H1 (cell line): ENCODE results near the gene COL17A1. TPM values are rescaled to one million over a fixed set of nuclear protein-coding genes. Genes with fewer than 3 reads are reported as not detected.

Experiments
- CTCF ChIA-PET: fragments of 300-600 bp; sonication (Branson Sonifier 250); formaldehyde crosslinking; loops from one replicate; lab custom pipeline; 2021; ENCODE audit not compliant: partially characterized antibody; lab: Charles Lee
- POLR2A ChIA-PET: fragments of 300-600 bp; sonication (Branson Sonifier 250); formaldehyde crosslinking; loops from one replicate; lab custom pipeline; 2021; ENCODE audit warnings: inconsistent platforms; ENCODE audit not compliant: partially characterized antibody; lab: Charles Lee
- DNase-seq, 2 experiments: peaks; one replicate each; pipeline versions ENCODE4 v3.0.0 to v3.0.0-alpha.2; 2010 to 2022; ENCODE audit warnings: low spot score in 2 of 2, low read depth in 1 of 2, mixed read lengths in 1 of 2
- FAIRE-seq: peaks from 2 replicates; lab custom pipeline; 2011; peaks lifted over from hg19 to GRCh38; lab: Jason Lieb, UNC
- H2AFZ ChIP-seq: 2 replicates; pipeline ENCODE4 v1.8.1; 2012; ENCODE audit warnings: low read length, inconsistent platforms
- H2AK5ac ChIP-seq: 2 replicates; pipeline ENCODE4 v1.6.1; 2013; ENCODE audit warnings: low read depth, low read length
- H2BK120ac ChIP-seq: replicated peaks from 2 replicates; pipeline ENCODE3; 2013; ENCODE audit warnings: low read depth, low read length, inconsistent platforms
- H2BK12ac ChIP-seq: 2 replicates; pipeline ENCODE4 v1.6.1; 2013; ENCODE audit warnings: low read depth, low read length
- H2BK15ac ChIP-seq: 2 replicates; pipeline ENCODE4 v1.6.1; 2013; ENCODE audit warnings: low read length
- H2BK20ac ChIP-seq: 2 replicates; pipeline ENCODE4 v1.6.1; 2013; ENCODE audit warnings: low read length
- H2BK5ac ChIP-seq: 2 replicates; pipeline ENCODE4 v1.6.1; 2013; ENCODE audit warnings: low read depth, low read length
- H3K14ac ChIP-seq: 2 replicates; pipeline ENCODE4 v1.6.1; 2013; ENCODE audit warnings: inconsistent platforms; ENCODE audit not compliant: insufficient read length
- H3K18ac ChIP-seq: 2 replicates; pipeline ENCODE4 v1.6.1; 2013; ENCODE audit warnings: low read length; ENCODE audit errors: extremely low read depth
- H3K23ac ChIP-seq: 2 replicates; pipeline ENCODE4 v1.6.1; 2013; ENCODE audit warnings: inconsistent platforms; ENCODE audit not compliant: insufficient read length
- H3K23me2 ChIP-seq: 2 replicates; pipeline ENCODE4 v1.6.1; 2013; ENCODE audit warnings: low read depth, low read length
- H3K27ac ChIP-seq: 2 replicates; pipeline ENCODE4 v1.6.1; 2011; ENCODE audit warnings: low read depth, low read length, inconsistent platforms
- H3K27me3 ChIP-seq, 4 experiments: replicated peaks in 1 of 4; 1 replicate in 1 of 4; 2 replicates in 3 of 4; pipeline versions ENCODE4 v1.6.1 to v1.8.1; 2011 to 2013; ENCODE audit warnings: low read length in 3 of 4, mild to moderate bottlenecking in 3 of 4, inconsistent platforms in 2 of 4, mixed read lengths in 2 of 4, moderate library complexity in 1 of 4; ENCODE audit not compliant: control insufficient read depth in 3 of 4, insufficient read depth in 3 of 4; ENCODE audit errors: extremely low read depth in 1 of 4
- H3K36me3 ChIP-seq, 4 experiments: 2 replicates each; pipeline versions ENCODE4 v1.6.1 to v1.8.1; 2011 to 2013; ENCODE audit warnings: mild to moderate bottlenecking in 4 of 4, low read length in 3 of 4, moderate library complexity in 2 of 4, control low read depth in 1 of 4, inconsistent platforms in 1 of 4; ENCODE audit not compliant: insufficient read depth in 4 of 4, control insufficient read depth in 2 of 4
- H3K4ac ChIP-seq: replicated peaks from 2 replicates; pipeline ENCODE3; 2013; ENCODE audit warnings: low read length, low read depth, mixed read lengths, inconsistent platforms; ENCODE audit not compliant: insufficient read length
- H3K4me1 ChIP-seq, 4 experiments: replicated peaks in 1 of 4; 1 replicate in 1 of 4; 2 replicates in 3 of 4; pipeline versions ENCODE4 v1.6.1 to v1.8.1; 2011 to 2013; ENCODE audit warnings: low read length in 3 of 4, inconsistent platforms in 2 of 4, mixed read lengths in 1 of 4; ENCODE audit not compliant: insufficient read depth in 4 of 4, control insufficient read depth in 3 of 4
- H3K4me2 ChIP-seq, 2 experiments: 2 replicates each; pipeline versions ENCODE4 v1.6.1 to v1.8.1; 2011 to 2013; ENCODE audit warnings: low read depth in 2 of 2, low read length in 2 of 2, control low read depth in 1 of 2, inconsistent platforms in 1 of 2, mild to moderate bottlenecking in 1 of 2; ENCODE audit not compliant: insufficient read depth in 1 of 2
- H3K4me3 ChIP-seq, 4 experiments: fragments of 200-600, 300-600 bp in 1 of 4; sonication (generic), shearing (Covaris generic), sonication (Bioruptor Twin) in 1 of 4; 2 replicates each; pipeline versions ENCODE4 v1.5.1 to v1.8.1; 2011 to 2016; ENCODE audit warnings: low read length in 4 of 4, low read depth in 3 of 4, control low read depth in 2 of 4, inconsistent platforms in 2 of 4, mild to moderate bottlenecking in 2 of 4, mixed read lengths in 1 of 4, moderate library complexity in 1 of 4; ENCODE audit not compliant: insufficient read depth in 2 of 4; ENCODE audit errors: extremely low read depth in 1 of 4
- H3K56ac ChIP-seq: replicated peaks from 2 replicates; pipeline ENCODE3; 2013; ENCODE audit warnings: low read depth, mild to moderate bottlenecking, mixed read lengths, low read length, inconsistent platforms; ENCODE audit not compliant: insufficient read length
- H3K79me1 ChIP-seq: 2 replicates; pipeline ENCODE4 v1.6.1; 2013; ENCODE audit warnings: low read depth, low read length, control low read depth
- H3K79me2 ChIP-seq, 2 experiments: 2 replicates each; pipeline versions ENCODE4 v1.6.1 to v1.8.1; 2012 to 2013; ENCODE audit warnings: low read length in 2 of 2, mild to moderate bottlenecking in 2 of 2, inconsistent platforms in 1 of 2; ENCODE audit not compliant: insufficient read depth in 2 of 2, control insufficient read depth in 1 of 2
- H3K9ac ChIP-seq, 4 experiments: replicated peaks in 1 of 4; 1 replicate in 1 of 4; 2 replicates in 3 of 4; pipeline versions ENCODE4 v1.6.1 to v1.8.1; 2011 to 2013; ENCODE audit warnings: low read depth in 3 of 4, low read length in 3 of 4, control low read depth in 2 of 4, mild to moderate bottlenecking in 2 of 4, moderate library complexity in 2 of 4, inconsistent platforms in 1 of 4; ENCODE audit errors: extremely low read depth in 1 of 4
- H3K9me3 ChIP-seq, 2 experiments: 2 replicates each; pipeline versions ENCODE4 v1.6.1 to v1.8.1; 2012 to 2013; ENCODE audit warnings: mild to moderate bottlenecking in 2 of 2, moderate library complexity in 2 of 2, control low read depth in 1 of 2, inconsistent platforms in 1 of 2, low read depth in 1 of 2, low read length in 1 of 2, mixed read lengths in 1 of 2; ENCODE audit not compliant: insufficient read depth in 2 of 2
- H4K20me1 ChIP-seq, 2 experiments: replicated peaks in 1 of 2; 2 replicates each; pipeline versions ENCODE3 to v1.8.1; 2011 to 2013; ENCODE audit warnings: inconsistent platforms in 2 of 2, low read length in 2 of 2, mild to moderate bottlenecking in 1 of 2; ENCODE audit not compliant: insufficient read depth in 2 of 2, control insufficient read depth in 1 of 2
- H4K5ac ChIP-seq: 2 replicates; pipeline ENCODE4 v1.6.1; 2013; ENCODE audit warnings: low read length, low read depth, mixed read lengths, inconsistent platforms; ENCODE audit not compliant: insufficient read length
- H4K8ac ChIP-seq: 2 replicates; pipeline ENCODE4 v1.8.0; 2013; ENCODE audit warnings: mild to moderate bottlenecking, moderate library complexity, low read length, inconsistent platforms; ENCODE audit not compliant: insufficient read depth; ENCODE audit errors: extremely low read depth
- H4K91ac ChIP-seq: replicated peaks from 2 replicates; pipeline ENCODE3; 2013; ENCODE audit warnings: low read length, mixed read lengths, inconsistent platforms; ENCODE audit not compliant: insufficient read length
- EZH2 ChIP-seq: fragments of 200-600 bp; sonication (generic); IDR thresholded peaks from 2 replicates; pipeline ENCODE4 v1.7.1; 2012; ENCODE audit warnings: low read depth, mild to moderate bottlenecking, moderate library complexity, low read length, inconsistent platforms; ENCODE audit not compliant: severe bottlenecking
- GTF2F1 ChIP-seq: IDR thresholded peaks from 2 replicates; pipeline ENCODE4 v1.6.1; 2012; ENCODE audit warnings: low read depth, low read length, improper control_type of control experiment, borderline replicate concordance
- JUN ChIP-seq: IDR thresholded peaks from 2 replicates; pipeline ENCODE4 v1.6.1; 2011; ENCODE audit warnings: low read depth, mild to moderate bottlenecking, improper control_type of control experiment, low read length
- RBBP5 ChIP-seq: IDR thresholded peaks from 2 replicates; pipeline ENCODE4 v1.7.1; 2012; ENCODE audit warnings: low read depth, mild to moderate bottlenecking, inconsistent platforms, low read length, moderate library complexity, borderline replicate concordance
- SP2 ChIP-seq: IDR thresholded peaks from 2 replicates; pipeline ENCODE4 v1.6.1; 2012; ENCODE audit warnings: mild to moderate bottlenecking, low read length, inconsistent platforms
- WGBS, 2 experiments: shearing (Covaris generic) in 1 of 2; methylation state at CpG; one replicate each; pipeline versions ENCODE4 v1.1.6 to v1.1.7; 2013 to 2015; ENCODE audit warnings: low lambda C conversion rate in 2 of 2, mixed read lengths in 2 of 2, inconsistent platforms in 1 of 2, low coverage in 1 of 2, missing lambda C conversion rate in 1 of 2; ENCODE audit not compliant: insufficient replicate concordance in 2 of 2, insufficient coverage in 1 of 2, insufficient read length in 1 of 2; ENCODE audit errors: extremely low coverage in 1 of 2, missing lambda C conversion rate in 1 of 2; 5-methylcytosine and 5-hydroxymethylcytosine counted together
- polyA plus RNA-seq, 7 experiments: library from polyadenylated mRNA; depleted of rRNA in 3 of 7; stranded (reverse) in 5 of 7; unstranded in 2 of 7; fragments of >200 nt in 5 of 7; fragments of 200-250 nt in 2 of 7; gene quantifications; 1 replicate in 5 of 7; 2 replicates in 1 of 7; 4 replicates in 1 of 7; pipeline versions ENCODE4 v1.2.1 to v1.2.3, GENCODE V29; 2011 to 2013; ENCODE audit warnings: missing spikeins in 2 of 7, mixed read lengths in 2 of 7
- total RNA-seq: library from RNA; stranded (reverse); fragmentation: NEBNext Ultra II Directional; extraction: Animal tissue kit (Norgen Biotek cat#: 25700); gene quantifications from 2 replicates; pipeline ENCODE4 v1.2.1, GENCODE V29; 2021
- TF ChIP-seq, protein P1 (sequence below): IDR thresholded peaks from 2 replicates; pipeline ENCODE4 v1.6.1; 2012; ENCODE audit warnings: inconsistent platforms

Gene COL17A1
- total and polyA plus RNA-seq, 2 of the 8 experiments (the other 6 are each of a cell fraction or from before 2014, with no cell fraction given) = 0.35 to 0.37 TPM

DNA sequence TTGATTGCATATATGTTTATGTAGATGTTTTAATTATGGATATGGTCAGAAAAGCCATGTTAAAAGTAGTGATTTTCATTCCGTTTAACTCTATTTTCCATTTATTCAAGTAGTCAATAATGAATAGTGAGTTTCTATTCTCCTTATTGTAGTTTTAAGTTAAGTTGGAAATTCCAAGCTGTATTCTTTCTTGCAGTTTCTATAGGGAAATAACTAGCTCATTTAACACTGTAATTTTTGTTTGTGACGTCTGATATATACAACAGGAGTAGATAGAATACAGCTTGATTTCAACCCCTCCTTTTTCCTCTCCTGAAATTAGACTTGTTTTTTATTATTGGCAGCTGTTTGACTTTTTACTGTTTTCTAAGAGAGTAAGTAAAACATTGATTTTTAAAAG lies 71.5 kb downstream of the COL17A1 start:
- Histone ChIP-seq H3K14ac (no peak overlapping the region), H3K4ac (no peak overlapping the region), H2BK15ac (no peak overlapping the region), H3K79me1 (no peaks in the 10 kb centered on the region), H2BK120ac (no peak overlapping the region), H3K4me3 (no peak overlapping the region), H3K79me2 (no peaks in the 10 kb centered on the region), H3K56ac (no peak overlapping the region), H4K5ac (no peak overlapping the region), H2BK20ac (no peak overlapping the region), H3K9me3 (no peaks in the 10 kb centered on the region), H3K27ac (no peak overlapping the region), H3K36me3 (no peaks in the 10 kb centered on the region; a peak in 1 of 8 replicates), H4K8ac (no peak overlapping the region), H3K4me2 (no peak overlapping the region), H3K18ac (no peak overlapping the region), H2AFZ (no peak overlapping the region), H4K20me1 (no peaks in the 10 kb centered on the region), H3K23me2 (no peaks in the 10 kb centered on the region), H3K9ac (no peak overlapping the region), H3K23ac (no peak overlapping the region), H3K27me3 (no peaks in the 10 kb centered on the region), H3K4me1 (peaks cover 0 to 3% (median 0%) of the 10 kb centered on the region in 4 experiments; a peak in 1 of 7 replicates), H4K91ac (no peak overlapping the region), H2BK5ac (no peak overlapping the region), H2BK12ac (no peak overlapping the region), H2AK5ac (no peak overlapping the region)
- WGBS, 2 experiments = 82% methylated on average over 2 of the region's 2 CpGs; no CpG with 5 or more reads in 1 of the 2 experiments
- no peak for TF ChIP-seq RBBP5
- TF ChIP-seq JUN = no peak
- TF ChIP-seq EZH2 = no peak
- no peak for TF ChIP-seq SP2
- TF ChIP-seq GTF2F1 = no peak
- TF ChIP-seq, protein P1, sequence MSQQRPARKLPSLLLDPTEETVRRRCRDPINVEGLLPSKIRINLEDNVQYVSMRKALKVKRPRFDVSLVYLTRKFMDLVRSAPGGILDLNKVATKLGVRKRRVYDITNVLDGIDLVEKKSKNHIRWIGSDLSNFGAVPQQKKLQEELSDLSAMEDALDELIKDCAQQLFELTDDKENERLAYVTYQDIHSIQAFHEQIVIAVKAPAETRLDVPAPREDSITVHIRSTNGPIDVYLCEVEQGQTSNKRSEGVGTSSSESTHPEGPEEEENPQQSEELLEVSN = no peak
- CTCF ChIA-PET = interaction anchor here (1.6 kb wide), 1 partner anchor 15 kb away, joined by 5 read pairs; no protein-coding TSS in a partner anchor
- FAIRE-seq (no peak), DNase-seq (no peak)
- POLR2A ChIA-PET = interaction anchor here (1.0 kb wide), 1 partner anchor 108 kb away, joined by 3 read pairs; the partner anchor contains the start of gene SFR1
